RKO (cell line): ENCODE measurements around the gene MICU2.

Source experiments
- DNase-seq: peaks from one replicate; pipeline ENCODE4 v3.0.0-alpha.2; 2016; ENCODE audit warnings: low spot score

MICU2 gene, protein sequence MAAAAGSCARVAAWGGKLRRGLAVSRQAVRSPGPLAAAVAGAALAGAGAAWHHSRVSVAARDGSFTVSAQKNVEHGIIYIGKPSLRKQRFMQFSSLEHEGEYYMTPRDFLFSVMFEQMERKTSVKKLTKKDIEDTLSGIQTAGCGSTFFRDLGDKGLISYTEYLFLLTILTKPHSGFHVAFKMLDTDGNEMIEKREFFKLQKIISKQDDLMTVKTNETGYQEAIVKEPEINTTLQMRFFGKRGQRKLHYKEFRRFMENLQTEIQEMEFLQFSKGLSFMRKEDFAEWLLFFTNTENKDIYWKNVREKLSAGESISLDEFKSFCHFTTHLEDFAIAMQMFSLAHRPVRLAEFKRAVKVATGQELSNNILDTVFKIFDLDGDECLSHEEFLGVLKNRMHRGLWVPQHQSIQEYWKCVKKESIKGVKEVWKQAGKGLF

DNA sequence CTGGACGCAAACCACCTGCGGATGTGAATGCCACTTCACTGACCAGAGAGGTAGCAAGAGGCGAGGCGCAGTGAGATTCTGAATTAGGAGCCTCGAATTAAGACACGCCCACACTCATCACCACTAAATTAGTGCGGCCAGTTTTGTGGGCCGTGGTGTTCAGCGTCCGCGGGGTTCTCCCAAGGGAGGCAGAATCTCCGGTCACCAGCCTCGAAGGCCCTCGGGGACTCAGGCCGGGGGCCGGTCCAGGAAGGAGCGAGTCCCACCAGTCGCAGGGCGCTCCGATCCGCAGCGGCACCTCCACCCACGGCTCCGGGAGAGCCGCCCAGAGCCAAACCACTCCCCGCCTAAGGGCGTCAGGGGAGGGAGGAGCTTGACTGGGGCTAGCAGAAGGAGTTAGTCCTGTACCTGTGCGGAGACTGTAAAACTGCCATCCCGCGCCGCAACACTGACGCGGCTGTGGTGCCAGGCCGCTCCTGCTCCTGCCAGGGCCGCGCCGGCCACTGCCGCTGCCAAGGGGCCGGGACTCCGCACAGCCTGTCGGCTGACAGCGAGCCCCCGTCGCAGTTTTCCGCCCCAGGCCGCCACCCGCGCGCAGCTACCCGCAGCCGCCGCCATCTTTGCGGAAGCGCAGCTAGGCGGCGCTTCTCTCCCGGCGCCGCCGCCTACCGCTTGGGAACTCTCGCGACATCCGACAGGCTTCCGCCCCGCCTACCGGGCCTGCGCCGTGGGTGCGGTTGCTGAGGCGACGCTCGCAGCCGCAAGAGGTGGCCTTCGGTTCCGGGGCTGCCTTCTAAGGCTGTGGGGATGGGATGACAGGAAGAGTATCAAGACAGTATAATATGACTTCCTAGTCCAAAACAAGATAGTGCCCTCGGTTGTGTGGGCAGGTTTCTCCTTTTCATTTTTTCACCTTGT, at the start of gene MICU2:
Gene MICU2, minus strand, starts transcription at position 640 of the 918 bp plus-strand sequence. Its CDS starts 22 bp downstream, at position 618.
- DNase-seq = peak; percentile 92

DNA sequence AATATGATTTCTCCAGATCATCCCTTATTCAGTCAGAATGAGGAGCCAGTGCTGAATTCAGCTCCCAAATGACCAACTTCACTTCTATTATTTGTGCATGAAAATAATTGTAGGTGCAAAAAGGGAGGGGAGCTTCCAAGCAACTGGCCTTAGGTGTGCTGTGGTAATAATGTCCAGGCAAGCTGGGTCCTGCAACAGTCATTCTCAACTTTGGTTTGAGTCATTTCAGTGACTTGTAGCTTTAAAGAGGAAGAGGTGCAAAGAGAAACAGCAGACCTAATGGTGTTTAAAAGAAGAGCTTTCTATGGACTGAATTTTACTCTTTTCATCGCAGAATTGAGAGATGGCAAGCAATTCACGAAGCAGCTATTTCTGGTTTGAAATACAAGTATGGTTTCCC, 37.7 kb upstream of the MICU2 start:
- DNase-seq = no peak

DNA sequence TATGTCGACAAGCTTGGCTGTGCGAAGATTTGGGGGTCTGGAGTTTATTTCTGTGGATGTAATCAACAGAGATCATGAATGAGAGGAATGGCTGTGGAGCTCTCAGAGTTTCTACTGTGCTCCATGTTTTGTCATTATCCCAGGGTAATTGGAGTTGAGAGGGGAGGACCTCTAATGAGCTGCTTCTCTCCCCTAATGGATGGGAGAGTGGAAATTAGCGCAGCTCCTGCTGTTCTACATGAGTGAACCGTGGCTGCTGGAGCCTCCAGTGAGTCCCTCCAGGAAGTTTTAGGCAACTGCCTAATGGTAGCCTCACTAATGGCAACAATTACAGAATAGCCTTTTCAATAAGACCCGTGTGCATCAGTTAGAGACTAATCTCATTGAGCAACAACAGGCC, 35.6 kb upstream of the MICU2 start:
- DNase-seq = no peak

DNA sequence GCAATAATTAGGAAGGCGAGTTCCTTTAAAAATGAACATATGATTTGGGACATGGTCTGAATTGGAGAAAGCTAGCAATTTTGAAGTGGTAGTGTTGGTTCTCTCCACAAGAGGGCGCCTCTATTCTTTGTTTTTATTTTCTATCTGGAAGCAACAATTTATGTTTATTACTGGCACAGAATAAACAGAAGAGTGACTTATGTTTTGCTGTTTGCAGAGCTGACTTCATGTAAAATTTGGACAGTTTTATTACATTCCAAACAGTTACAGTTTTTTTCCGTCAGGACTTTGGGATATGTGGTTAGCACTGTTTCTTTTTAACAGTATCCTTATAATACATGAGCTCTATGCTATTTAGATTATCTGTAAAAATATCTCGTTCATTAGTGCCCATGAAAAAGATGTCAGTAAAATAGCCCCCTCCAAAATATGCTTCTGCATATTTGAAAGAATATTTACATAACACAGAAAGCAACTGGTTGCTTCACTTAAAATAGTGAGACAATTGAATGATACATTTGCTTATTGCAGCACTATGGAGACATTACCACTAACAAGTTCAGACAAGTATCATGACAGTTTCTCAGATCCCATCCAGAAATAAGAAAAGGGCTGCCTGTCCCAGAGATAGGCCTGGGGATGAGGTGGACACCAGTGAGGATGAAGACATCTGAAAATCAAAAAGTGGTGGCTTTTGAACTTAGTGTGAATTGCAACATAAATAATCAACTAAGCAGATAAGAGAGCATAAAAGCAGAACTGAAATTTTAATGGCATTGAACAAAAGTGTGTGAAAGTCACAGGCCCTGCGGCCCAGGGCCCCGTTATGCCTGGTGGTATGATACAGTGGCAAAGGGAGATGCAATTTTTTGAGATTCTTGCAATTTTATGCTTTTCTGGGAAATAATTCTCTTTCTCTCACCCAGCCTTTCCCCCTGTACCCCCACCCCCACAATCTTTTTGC, 34.6 kb upstream of the MICU2 start:
- DNase-seq = peak; percentile 32

DNA sequence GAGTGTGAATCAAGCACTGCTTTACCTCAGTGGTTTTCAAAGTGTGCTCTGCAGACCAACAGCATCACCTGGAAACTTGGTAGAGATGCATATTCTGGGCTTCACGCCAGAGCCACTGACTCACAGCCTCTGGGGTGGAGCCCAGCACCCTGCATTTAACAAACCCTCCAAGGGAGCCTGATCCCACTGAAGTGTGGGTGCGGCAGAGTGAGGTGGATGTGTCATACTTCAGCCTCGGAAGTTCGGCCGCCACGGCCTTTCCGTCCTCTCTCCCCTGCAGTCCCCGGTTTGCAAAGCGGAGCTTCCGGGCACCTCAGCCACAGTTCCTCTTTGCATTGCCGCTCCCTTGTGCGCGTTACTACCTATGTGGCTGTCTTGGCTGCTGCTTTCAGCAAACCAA, 33.3 kb upstream of the MICU2 start:
- DNase-seq = peak; percentile 50

DNA sequence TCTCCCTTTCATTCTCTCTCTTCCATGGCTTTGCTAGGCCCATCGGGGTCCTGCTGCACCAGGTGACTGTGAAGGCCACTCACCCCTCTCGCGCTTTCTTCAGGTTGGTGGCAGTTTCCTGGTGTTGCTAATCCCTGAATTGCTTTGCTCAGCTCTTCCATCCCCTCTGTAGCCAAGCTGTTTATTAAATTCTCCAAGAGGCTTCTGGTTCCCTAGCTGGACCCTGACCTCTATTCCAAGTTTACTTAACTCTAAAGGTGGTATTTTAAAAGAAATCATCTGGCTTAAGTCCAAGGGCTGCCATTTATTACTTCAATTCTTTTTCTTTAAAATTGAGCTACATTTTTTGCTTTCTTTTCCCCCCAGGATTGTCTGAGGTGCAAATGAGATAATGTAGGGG, 32.7 kb upstream of the MICU2 start:
- no peak for DNase-seq

DNA sequence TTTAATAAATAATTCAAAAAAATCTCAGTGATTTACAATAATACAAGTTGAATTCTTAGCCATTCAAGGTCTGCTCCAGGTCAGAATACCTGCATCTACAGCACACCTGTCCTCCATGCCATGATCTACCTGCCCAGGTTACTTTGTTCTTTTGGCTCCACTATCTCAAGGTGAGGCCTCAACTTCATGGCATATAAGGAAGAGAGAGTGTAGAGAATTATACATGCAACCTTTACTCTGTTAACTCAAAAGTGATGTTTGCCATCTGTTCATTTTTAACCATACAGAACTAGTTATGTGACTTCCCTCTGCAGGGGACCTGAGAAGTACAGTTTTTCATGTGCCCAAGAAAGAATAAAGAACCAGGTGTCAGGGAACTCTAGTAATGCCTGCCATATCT, 28.2 kb upstream of the MICU2 start:
- DNase-seq = no peak

DNA sequence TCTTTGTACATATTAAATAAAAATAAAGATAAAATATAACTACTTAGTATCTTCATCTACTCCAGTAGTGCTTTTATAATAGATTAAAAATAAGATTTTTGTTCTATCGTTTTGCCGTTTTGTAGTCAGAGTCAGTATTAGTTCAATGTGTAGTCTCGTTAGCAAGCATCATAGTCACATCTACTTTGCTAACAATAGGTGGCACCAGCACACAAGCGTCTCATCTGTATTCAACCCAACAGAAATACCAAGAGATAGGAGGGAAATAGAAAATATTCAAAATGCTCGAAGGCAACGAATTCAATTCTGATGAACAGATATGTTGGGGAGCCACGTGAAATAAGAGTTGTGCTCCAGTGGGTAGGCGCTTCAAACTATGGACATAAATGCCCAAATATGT, 21.4 kb upstream of the MICU2 start:
- peak; percentile 81 for DNase-seq

DNA sequence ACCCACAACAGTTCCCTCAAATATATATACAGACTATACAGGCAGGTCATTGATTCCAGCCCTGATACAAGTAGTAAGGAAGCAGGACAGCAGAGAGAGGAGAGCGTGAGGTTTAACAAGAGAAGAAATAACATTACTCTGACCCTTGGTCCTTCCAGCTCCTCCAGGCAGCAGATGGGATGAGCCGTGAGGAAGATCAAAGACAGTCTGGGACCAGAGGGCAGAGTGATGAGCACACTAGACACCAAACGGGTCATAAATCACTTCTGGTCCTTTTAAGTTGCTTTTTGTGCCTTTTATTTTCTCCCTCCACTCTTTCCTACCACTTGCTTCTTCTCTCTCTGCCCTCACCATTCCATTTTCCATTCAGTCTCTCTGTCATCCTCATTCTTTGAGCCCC, 16.9 kb upstream of the MICU2 start:
- no peak for DNase-seq

DNA sequence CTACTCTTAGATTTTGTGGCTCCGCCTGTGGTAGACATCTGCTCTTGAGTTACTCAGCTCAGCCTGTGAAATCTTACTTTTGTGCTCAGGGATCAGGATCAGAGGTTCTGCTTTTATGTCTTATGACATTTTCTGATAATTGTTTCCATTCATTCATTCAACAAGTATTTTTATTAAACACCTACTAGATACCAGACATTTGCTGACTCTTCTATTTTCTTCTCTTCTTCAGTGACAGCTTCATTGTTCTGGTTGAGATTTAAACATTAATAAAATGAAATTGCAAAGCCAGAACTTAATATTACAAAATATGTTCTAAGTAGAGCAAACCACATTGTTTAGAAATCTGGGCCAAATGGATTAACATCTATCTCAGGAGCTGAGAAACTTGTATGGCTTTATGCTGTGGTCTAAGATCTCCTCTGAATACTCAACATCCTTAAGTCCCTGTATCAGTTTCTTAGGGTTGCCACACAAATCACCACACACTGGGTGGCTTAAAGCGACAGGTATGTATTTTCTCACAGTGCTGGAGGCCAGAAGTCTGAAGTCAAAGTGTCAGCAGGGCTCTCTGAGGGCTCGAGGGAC, 15.8 kb upstream of the MICU2 start:
- no peak for DNase-seq

DNA sequence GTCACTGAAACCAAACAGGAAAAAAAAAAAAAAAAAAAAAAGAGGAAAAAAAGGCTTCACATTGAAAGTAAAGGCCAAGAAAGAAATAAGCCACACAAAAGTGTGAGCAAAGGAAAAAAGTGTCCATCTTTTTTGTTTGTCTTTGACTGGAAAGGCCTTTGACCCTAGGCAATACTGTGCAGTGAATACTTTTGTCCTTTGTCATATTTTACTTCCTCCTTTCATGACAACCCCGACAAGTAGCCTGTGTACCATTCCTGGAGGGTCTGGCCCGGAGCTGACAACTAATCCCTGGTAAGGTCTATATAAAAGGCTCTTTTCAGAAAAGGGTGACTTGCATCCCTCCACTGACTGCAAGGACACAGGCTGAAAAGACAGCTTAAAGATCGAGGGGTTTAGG, 12.9 kb upstream of the MICU2 start:
- no peak for DNase-seq

DNA sequence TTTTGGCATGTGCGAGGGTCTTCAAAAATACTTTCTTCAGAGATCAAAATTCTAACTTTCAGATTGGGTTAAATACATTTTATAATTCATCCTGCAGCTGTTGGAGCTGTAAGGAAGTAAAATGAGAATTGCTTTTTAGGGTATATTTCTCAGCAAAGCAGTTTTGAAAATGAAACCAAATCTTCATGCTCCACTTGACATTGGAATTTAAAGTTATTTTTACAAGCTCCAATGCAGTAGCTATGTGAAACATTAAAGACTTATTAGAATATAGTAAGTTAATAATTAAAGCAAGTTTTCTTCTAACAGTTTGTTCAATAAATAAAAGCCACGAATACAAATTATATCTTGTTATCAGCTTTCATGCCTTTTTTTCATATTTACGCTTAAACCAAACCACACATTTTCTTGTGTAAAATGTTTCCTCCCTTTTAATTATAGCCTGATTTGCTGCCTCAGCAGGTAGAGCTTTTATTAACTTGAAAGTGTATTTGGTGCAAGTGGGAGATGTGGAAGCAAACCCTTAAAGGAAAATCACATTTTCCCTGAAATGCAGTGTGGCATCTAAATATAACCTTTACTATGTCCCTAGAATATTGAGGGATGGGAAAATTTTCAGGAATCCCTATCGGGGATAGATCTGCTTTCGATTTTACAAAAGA, 12.4 kb upstream of the MICU2 start:
- no peak for DNase-seq

DNA sequence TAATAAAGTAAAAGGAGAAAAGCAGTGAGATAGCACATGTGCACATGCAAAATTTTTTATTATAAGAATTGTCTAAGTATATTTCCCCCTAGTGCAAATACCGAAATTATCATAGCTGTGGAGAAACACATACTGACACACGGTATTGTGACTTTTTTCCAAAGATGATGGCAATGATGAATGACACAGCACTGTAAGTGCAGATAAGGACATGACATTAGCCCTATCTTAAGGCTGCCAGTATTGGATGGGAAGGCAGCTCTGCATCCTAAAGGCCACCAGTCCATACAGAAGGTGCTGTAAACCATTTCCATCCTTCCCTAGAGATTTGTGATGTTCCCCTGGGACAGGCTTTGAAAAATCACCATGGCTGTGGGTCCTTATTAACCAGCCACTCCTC, 11.5 kb upstream of the MICU2 start:
- DNase-seq = no peak

DNA sequence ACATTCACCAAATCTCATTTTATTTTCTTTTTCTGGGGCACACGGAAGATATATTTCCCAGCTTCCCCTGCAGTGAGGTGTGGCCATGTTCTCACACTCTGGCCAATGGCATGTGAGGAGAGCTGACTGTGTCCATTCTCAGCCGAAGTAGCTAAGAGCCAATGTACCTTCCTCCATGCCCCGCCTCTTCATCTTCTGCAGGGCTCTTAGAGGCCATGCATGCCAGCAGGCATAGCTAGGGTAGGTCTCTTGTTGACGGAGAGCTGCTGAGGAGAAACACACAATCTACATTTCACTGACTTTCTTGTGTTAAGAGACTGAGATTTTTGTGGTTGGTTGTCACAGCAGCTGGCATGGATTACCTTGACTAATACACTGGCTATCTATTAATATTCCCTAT, 9.8 kb upstream of the MICU2 start:
- no peak for DNase-seq

DNA sequence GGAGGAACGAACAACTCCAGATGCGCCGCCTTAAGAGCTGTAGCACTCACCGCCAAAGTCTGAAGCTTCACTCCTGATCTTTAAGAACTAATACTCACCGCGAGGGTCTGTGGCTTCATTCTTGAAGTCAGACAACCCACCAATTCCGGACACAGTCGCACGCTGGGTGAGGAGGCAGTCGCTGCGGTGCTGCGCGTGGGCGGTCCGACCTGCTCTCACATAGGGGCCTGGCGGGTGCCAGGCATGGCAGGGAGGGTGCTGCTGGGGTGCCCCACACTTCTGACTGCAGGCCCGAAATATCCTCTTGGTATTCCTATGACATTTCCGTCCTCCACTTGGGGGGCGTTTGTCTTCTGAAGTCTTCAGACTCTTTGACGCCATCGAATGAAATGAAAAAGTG, 7.4 kb upstream of the MICU2 start:
- no peak for DNase-seq

DNA sequence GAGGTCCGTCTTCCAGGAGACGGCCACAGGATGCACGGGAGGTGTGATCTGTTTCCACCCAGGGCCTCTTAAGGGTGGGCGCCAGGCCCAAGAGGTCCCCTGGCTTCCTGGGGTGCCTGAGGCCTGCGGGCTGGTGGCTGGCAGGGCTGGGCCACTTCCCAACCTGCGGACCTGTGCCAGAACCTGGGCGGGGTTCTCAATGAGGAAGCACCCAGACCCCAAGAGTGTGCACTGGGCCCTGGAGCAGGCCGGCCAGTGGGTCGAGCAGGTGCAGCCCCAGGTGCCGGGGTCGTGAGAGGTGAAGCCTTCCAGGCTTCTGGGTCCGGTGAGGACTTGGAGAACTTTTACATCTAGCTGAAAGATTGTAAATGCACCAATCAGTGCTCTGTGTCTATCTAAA, 6.7 kb upstream of the MICU2 start:
- no peak for DNase-seq

DNA sequence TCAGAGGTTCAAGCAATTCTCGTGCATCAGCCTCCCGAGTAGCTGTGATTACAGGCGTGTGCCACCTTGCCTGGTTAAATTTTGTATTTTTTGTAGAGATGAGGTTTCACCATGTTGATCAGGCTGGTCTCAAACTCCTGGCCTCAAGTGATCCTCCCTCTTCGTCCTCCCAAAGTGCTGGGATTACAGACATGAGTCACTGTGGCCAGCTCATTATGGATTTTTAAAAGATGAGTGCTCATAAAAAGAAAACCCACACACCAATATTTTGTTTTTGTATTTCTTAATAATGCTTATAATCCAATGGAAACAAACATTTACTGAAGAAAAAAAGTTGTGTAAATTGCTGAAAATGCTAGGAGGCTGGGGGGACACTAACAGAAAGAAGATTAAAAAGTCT, 5.0 kb upstream of the MICU2 start:
- peak; percentile 34 for DNase-seq

DNA sequence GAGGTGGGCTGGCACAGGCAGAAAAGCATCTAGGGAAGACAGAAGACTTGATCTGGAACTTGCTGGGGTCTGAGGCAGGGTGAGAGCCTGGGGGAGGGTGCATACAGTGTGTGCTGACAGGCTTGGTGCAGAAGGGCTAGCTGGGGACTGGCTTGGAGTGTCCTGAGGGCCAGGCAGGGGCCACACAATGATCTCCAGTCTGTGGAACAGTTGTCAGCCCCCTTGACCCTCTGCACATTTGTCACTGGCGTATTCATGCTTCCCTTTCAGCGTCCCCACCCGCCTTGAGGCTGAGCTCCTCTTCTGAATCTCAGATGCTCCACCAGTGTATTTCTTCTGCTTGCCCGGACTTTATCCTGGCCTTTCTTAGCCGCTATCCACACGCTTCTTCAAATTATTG, 2.8 kb upstream of the MICU2 start:
- DNase-seq = no peak

DNA sequence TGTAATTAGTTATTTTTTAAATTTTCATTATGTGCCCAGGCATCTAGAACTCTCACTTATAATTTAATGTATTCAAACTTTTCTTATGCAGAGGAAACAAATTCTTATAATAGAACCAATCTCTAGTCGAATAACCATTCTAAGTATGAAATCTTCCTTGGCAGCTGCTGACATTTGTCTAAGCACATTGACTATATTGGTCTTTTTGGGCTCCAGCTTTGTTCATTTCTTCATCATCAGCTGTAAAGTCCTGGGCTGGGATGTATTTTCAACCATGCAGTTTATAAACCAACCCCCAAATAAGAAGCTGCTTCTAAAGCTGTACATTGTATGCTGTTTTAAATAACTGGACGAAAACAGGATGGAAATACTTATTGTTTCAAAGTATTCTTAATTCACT, 2.3 kb upstream of the MICU2 start:
- no peak for DNase-seq

DNA sequence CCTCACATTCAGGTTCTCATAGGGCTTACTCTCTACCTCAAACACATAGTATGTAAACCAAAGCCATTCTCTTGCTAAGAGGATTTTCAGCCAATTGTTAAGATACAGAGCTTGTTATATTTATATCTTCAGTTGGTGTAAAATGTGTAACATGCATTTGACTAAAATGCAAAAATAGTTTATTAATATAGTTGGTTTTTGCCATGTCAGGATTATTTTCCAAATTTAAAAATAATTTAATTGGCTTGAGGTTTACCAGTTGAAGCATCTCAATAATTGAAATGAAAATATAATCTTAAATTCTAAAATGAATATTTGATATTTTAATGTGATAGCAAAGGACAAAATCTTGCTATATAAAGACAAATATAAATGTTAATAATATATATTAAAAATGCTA, 7.2 kb downstream of the MICU2 start:
- no peak for DNase-seq

DNA sequence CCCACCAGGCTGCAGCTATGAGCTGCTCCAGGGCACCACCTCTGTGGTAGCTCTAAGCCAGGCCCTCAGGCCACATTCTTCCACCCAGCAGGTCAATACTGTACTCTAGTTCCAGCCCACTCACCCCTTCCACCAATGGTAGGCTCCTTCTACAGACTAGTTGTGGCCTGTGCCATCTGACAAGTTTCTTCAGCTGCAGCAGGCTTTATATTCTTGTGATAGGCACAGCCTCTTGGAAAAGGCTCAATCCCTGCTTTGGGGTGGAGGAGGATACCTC, 8.5 kb downstream of the MICU2 start:
- no peak for DNase-seq
